Fibroblast of skin of back (primary cell): ENCODE data around the gene CEBPZ.
"Not testable (repeated sequence)": the region's sequence is repeated elsewhere in the genome, so short reads cannot be mapped to it uniquely, and the experiment has no call there.

Experiments
- DNase-seq: peaks from one replicate; pipeline ENCODE4 v3.0.0-alpha.2; 2013

CEBPZ gene

DNA sequence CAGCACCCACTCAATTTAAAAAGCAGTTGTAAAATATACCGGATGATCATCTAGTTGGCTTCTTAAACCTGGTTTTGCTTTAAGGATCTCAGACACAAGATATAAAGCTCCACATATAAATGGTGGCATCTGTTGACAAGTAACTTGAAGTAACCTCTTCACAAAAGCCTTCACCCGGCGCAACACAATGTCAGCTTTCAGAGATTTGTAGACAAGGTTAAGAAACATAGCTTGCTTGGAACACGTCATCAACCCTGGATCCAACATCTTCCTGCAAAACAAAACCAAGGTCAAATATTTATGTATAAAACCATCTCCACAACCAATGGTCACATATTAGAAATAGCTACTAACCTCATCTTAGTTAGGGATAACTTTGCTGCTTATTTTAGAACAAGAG is 8.3 kb downstream of the CEBPZ start:
- DNase-seq: no peak

DNA sequence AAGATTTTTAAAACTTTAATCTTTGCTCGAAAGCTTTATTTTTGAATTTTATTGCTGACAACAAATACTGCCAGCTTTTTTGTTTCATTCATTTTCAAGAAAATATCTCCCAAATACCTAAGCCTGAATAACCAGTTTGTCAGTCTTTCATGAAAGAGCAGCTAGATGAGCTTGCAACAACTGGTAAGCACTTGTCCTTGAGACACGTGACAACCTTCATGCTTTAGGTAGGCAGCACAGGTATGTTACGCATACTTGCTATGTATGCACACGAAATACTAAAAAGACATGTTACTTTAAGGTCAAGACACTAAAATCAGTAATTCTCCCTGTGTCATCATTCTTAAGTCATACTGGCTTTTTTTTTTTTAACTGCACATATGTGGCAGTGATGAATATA is 12.3 kb downstream of the CEBPZ start:
- no peak for DNase-seq

DNA sequence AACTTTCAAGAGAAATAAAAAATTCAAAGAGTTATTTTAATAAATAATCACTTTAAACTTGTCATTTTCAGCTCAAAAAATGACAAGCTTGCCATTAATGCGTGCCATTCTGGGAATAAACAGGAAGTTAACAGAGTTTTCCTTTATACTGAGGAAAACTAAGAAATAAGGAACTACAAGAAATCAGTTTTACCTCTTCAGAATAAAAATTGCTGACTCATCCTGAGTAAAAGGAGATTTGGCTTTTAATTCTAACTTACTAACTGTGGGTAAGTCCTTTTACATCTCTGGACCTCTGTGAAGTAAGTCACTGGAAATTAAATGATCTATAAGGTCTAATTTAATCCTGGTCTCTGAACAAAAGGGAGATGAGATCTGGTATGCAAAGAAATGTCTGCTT is 16.1 kb downstream of the CEBPZ start:
- DNase-seq: no peak

DNA sequence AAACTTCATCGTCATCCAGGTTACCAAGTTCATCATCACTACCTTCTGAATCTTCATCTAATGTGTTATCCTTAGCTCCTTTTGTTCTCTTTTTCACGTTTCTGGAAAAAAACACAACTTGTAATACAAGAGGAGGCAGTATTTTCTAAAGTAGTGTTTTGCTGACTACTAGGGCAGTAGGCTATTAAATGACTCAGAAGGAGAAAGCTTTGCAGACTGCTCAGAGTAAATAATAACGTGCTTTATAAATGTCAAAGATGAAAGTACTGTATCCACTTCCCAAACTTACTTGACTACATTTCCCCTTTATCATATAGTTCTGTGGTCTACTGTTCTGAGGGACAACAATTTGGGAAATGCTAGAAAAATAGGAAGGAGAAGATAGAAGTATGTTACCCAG is 19.5 kb downstream of the CEBPZ start:
- DNase-seq: no peak

DNA sequence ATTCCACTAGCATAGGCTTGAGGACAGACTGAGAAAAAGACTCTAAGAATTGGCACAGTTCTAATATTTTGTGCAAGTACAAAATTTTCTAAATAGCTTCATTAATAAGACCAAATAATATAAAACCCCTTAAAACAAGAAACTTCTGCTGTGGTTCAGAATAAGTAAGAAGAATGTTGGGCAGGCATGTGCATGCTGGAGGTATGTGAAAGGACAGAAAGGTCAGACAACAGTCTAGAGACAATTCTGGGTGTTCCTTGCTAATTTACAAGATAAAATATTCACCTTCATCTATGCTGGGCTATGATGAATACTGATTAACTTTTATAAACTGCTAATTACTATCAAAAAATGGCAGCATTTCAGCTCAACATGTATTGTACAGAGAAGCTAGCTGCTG is 20.2 kb downstream of the CEBPZ start:
- no peak for DNase-seq

DNA sequence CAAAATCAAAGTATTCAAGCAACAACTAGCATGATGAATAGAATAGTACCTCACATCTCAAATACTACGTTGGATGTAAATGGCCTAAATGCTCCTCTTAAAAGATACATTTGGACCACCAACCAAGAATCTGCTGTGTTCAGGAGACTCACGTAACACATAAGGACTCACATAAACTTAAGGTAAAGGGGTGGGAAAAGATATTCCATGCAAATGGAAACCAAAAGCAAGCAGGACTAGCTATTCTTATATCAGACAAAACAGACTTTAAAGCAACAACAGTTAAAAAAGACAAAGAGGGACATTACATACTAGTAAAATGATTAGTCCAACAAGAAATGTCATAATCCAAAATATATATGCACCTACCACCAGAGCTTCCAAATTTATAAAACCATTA is 24.6 kb downstream of the CEBPZ start:
- DNase-seq: not testable (repeated sequence)

DNA sequence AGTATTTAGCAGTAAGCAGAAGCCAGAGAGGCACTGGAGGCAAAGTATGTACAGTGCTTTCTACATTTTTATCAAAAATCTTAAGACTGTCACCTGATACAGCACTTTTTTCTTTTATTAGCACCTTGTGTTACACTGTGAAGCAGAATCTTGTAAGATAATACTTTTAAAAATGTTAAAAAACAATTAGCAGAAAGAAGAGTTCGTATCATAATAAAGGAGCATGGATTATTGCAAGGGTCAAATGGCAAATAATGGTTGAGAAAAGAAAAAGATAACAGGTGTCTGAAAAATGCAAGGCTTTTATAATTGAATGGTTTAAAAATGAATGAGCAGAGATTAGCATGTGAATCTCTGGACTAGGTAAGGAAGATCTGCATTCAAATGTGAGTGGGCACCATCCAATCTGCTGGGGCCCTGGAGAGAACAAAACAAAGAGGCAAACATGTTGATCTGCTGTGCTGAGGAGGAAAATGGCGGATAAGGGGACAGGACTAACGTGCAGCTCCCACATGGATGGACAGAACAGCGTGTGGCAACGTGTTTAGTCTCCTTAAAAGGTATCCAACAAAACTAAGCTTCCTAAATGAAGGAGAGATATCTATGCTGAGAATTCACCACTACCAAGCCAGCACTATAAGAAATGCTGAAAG is 25.6 kb downstream of the CEBPZ start:
- DNase-seq: no peak

DNA sequence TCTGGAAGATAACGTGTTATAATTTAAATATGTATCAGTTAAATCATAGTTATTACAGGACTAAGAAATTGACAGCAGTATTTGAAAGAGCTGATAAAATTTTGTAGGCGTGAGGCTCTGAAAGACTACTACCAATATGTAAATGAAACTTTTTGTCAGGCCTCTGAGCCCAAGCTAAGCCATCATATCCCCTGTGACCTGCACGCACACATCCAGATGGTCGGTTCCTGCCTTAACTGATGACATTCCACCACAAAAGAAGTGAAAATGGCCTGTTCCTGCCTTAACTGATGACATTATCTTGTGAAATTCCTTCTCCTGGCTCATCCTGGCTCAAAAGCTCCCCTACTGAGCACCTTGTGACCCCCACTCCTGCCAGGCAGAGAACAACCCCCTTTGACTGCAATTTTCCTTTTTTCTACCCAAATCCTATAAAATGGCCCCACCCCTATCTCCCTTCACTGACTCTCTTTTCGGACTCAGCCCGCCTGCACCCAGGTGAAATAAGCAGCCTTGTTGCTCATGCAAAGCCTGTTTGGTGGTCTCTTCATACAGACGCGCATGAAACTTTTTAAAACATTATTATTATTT is 26.2 kb downstream of the CEBPZ start:
- DNase-seq: not testable (repeated sequence)

DNA sequence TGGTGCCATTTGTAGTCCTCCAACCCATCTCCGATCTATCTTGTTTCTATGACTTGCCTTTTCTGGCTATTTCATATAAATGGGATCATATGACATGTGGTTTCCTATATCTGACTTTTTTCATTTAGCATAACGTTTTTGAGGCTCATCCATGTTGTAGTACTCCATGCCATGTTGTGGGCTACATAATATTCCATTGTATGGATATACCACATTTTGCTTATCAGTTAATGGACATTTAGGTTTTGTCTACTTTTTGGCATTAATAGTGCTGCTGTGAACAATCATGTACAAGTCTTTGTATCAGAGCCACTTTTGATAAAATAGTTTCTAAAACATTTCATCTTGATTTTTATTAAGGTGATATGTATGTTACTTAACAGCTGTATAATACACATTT is 27.7 kb downstream of the CEBPZ start:
- DNase-seq: no peak

DNA sequence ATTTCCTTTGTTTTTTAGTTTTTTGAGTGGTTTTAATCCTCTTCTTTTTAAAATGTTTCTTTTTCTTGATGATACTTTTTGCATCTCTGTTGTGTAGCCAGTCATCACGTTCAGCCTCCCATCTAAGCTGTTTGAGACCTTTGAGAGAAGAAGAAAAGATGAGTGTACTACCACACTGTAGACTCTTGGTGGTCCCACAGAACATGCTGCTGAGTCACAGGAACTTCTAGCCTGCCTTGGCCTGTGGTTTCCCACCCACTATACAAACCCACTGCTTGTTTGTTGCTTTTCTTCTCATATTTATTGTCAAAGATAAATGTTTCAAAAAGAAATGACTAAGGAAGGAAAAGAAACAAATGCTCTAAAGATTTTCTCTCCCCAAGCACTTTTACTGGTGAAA is 29.6 kb downstream of the CEBPZ start:
- peak; percentile 20 for DNase-seq

DNA sequence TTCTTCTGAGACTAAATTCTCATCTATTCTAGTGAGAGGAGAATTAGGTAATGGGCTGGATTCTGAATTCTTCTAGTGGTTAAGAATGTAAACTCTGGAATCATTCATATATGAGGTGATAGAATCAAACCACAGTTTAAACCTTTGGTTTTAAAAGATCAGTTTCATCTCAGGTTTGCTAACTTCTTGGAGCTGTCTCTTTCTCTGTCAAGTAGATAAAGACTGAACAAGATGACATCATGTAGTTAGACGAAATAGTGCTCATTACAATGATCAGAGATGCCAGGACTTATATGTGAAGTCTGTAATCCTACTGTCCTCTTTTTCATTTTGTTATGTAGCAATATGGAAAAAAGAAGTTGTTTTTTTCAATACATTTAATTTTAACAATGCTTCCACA is 30.2 kb downstream of the CEBPZ start:
- DNase-seq: no peak

DNA sequence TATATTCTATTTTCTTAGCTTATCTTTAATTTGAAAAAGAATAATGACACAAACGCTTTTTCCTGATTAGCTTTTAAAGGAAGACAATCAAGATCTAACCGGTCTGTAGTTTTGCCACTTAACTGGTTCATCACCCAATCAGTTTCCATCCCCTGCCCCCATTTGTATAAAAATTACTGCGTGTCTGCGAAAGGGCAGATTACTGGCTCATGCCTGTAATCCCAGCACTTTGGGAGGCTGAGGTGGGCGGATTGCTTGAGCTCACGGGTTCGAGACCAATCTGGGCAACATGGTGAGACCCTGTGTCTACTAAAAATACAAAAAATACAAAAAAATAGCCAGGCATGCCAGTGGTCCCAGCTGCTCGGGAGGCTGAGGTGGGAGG is 32.7 kb downstream of the CEBPZ start:
- no peak for DNase-seq

DNA sequence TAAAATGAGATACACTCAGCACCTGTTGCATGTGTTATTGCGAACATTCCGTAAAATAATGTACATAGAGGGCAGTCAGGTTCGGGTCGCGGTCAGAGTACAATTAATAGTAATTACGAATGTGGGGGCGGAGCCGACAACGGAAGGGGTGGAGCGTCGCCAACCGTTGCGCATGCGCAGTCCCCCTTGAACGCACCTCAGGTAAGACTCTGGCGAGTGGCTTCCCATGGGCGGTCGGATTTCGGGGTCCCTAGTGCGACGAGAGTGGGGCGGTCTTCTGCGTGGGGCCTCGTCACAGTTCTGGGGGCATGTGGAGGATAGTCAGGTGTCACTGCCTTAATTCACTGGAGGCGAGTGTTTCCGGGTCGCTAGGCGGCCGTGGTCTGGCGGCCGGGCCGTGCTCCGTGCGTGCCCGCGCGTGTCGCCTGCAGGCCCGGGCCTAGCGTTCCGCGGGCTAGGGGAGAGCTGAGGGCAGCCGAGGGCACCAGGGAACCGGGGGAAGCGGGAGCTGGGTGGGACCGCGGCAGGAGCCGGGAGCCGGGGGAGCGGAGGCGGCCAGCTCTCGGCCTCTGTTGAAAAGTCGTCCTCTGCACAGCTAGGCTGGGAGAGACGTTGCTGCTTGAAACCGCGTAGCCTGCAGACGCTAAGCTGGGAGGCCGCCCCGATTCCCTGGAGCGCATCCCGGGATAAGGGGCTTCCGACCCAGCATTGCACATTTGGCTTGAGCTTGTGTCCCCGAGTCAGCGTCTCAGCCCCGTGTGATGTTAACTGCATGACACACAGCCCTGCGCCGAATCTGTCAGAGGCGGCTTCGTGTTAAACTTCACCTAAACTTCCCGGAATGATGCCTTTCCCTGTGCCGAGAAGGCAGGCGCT is 34.8 kb downstream of the CEBPZ start, which contains the start of gene CEBPZOS:
Gene CEBPZOS (plus strand): TSS at position 177 of the 876 bp plus-strand sequence. CDS start 3,209 bp downstream, outside the sequence.
- peak; percentile 68 for DNase-seq

DNA sequence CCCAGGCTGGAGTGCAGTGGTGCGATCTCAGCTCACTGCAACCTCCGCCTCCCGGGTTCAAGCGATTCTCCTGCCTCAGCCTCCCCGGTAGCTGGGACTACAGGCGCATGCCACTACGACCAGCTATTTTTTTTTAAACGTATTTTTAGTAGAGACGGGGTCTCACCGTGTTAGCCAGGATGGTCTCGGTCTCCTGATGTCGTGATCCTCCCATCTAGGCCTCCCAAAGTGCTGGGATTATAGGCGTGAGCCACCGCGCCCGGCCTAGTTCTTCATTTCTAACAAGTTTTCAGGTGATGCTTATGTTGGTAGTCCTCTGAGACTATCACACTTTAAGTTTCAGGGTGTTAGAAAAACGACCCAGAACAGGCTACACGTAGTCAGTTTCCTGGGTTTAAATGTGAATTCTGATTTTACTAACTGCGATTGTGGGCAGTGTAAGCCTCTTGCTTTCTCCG is 35.5 kb downstream of the CEBPZ start:
- not testable (repeated sequence) for DNase-seq

DNA sequence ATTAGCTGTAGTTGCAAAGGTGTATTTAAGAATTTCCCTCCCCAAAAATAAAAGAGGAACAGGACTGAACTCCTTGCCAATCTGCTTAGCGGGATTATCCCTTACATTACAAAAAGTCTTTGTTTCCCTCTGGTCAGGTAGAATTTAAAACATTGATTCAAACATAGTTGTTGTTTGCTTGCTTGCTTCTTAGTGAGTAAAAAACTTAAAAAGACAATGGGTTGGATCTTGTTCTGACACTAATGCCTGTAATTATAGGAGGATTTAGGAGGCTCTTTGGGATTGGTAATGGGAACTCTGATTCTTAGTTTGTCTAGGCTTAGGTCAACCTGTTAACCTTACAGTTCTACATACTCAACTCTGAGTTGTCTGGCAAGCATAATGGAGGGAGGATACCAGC is 38.8 kb downstream of the CEBPZ start:
- no peak for DNase-seq

DNA sequence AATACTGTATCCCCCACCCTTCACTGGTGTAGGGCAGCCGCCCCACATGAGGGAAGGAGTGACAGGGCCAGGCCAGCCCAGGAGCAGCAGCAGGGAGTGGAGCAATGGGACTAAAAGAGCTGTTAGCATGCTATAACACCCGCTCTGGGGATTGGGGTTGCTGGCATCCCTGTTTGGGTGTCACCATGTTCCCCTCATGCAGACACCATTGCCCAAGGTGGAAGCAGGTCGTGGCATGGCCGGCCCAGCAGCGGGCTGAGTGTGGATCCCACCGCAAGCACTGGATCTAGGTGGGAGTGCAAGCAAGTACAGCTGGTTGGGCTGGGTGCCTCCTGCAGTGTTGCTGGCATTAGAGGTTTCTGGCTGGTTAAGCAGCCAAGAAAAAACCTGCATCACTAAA is 39.6 kb downstream of the CEBPZ start:
- DNase-seq: no peak

DNA sequence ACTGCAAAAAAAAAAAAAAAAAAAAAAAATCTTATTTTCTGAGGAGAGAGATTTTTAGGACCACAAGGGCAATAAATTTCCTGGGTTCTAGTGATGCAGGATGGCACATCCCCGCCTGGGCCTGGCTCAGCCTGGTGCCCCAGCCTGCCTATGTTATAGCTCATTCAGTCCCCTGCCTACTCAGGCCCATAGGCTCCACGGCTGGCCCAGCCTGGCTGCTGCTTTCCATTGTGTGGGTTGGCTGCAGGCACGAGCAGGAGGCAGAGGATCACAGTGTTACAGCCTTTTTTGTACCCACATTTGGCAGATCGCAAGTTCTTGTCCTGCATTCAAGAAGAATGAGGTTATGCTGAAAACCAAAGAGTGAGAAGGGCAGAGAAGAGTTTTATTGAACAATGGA is 40.1 kb downstream of the CEBPZ start:
- DNase-seq: no peak

DNA sequence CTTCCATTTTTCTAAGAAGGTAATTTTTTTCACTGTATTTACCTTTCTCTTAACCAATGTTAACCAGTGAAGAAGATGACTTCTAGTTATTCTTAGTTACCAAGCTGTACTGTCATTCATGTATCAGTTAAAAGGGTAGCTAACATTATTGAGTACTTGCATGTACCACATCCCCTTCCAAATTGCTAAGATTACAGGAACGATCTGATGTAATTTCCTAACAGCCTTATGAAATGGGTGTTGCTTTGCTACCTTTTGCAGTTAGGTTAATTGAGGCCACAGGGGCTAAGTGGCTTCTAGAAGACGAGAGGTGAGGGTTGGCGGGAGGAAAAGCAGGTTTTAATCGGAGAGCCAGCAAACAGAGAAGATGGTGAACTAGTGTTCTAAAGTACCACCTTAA is 41.1 kb downstream of the CEBPZ start:
- DNase-seq: no peak

DNA sequence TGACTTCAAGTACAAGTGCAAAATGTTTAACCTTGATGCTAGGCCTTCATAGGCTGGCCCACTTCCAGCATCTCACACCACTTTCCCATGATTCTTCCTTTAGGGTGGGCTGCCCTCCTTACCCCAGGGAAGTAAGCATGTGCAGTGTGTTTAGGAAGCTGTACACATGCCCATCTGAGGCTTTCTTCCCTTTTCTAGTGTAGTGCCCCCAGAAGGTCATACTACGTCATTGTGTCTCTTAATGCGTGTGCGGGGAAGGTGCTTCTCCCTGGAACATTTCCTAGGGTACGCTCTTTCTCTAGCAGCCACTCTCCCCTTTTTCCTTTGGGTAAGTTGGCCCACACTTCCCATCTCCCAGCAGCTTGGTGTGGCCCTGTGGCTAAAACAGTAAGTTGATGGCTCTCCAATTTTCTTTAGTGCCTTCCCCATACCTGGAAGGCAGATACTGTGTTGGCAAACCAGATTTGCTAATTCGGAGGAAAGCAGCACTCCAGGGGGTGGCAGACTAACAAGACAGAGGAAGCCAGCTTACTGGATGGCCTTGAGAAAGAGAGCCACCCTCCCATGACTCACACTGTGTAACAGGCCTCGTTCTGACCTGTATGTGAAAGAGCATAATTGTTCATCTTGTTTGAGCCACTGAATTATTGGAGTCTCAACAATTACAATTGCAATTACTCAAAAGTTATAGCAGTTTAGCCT is 41.8 kb downstream of the CEBPZ start:
- peak; percentile 88 for DNase-seq

DNA sequence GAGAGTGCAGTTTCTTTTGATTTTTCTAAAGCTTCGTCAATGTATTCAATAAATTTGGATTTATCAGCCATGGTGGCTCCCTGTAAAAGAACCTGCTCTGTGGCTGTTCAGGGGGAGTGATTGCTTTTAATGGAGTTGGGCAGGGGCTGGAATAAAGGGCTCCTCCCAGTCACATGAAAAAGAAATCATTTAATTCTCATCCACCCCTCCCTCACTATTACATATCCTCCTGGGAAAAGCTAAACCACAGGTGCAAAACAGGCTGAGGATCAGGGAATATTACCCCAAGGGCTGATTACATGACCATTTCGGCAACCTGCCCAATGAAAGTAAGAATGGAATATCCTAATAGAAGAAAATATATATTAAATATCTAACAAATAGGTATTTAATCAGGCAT is 42.8 kb downstream of the CEBPZ start, which contains the start of gene SULT6B1:
Gene SULT6B1 (minus strand): TSS at position 101 of the 400 bp plus-strand sequence. CDS start 30 bp downstream, at position 71.
- DNase-seq: no peak

DNA sequence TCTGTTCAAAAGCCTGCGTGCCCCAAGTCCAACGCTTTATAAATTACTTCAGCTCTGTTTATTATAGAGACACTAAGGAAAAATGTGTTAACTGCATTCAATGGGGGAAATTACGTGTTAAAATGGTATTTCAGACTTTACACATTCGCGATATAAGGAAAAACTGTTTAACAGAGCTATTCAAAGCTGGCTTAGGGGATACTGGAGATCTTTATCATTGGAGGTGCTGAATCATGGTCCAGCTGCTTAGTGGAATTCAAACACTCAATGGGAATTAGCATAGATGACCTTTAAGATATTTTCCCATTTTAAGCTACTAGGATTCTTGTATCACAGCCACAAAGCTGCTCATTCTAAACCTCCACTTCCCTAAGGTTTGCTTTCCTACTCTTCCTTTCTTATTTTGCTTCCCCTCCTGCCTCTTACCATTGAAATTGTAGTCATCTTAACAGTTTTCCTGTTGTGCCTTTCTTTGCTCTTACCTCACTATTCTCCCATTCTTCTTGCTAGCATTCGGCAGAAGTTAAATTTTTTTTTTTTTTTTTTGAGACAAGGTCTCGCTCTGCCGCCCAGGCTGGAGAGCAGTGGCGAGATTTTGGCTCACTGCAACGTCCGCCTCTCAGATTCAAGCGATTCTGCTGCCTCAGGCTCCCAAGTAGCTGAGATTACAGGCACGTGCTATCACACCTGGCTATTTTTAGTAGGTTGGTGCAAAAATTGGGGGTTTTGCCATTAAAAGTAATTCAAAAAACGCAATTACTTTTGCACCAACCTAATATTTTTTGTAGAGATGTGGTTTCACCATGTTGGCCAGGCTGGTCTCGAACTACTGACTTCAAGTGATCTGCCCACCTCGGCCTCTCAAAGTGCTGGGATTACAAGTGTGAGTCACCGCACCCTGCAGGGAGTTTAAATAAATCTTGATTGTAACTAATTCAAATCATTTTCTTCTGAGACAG is 49.4 kb downstream of the CEBPZ start:
- DNase-seq: no peak

DNA sequence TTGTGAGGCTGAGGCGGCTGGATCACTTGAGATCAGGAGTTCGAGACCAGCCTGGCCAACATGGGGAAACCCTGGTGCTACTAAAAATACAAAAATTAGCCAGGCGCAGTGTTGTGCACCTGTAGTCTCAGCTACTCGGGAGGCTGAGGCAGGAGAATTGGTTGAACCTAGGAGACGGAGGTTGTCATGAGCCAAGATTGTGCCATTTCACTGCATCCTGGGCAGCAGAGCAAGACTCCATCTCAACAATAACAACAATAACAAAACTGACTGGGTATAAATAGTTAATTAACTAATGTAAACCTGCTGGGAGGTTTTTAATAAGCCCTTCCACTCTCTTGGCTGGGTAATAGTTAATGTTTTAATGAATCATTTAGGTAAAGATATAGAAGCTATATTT is 50.8 kb downstream of the CEBPZ start:
- no peak for DNase-seq
